Measurements from ENCODE around the gene TBC1D22A.

Gene TBC1D22A

DNA sequence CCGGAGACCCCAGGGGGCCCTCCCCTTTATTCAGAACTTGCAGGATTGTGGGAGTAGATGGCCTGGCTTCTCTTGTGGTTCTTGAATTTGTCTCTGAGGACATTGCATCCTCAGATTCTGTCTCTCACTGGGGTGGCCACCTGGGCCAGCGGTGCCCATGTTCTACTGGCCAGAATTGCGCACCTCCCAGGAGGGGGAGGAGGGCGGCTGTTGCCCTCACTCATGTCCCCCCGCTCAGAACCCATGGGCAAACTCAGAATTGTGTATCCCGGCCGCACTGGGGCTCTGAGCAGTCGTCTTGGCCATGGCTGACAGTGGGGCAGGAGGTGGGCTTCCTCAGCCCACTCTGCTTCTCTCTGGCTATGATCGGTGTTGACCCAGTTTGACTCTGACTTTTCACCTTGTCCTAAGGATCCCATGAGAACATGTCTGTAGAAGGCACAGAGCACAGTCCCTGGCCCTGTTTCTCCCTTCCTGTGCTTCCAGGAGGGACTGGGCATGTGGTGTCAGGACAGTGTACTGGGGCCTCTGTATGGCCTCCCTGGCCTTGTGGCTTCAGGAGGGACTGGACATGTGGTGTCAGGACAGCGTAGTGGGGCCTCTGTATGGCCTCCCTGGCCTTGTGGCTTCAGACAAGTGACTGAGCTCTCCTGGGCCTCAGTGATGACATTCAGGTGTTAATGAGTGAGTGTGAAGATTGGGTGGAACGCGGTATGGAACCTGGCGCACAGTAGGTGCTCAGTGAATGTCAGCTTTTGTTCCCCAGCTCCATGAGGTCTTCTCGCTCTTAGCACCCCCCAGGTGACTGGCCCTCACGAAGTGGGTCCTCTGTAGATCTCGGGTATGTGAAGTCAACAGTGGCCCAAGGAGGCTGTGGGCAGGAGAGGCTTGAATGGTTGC is 99.3 kb downstream of the TBC1D22A start:
- no peak for DNase-seq

- no peak for DNase-seq
Measured at GRCh38 chr22:46862418-46863324, 100.2 kb downstream of the TBC1D22A start.

DNA sequence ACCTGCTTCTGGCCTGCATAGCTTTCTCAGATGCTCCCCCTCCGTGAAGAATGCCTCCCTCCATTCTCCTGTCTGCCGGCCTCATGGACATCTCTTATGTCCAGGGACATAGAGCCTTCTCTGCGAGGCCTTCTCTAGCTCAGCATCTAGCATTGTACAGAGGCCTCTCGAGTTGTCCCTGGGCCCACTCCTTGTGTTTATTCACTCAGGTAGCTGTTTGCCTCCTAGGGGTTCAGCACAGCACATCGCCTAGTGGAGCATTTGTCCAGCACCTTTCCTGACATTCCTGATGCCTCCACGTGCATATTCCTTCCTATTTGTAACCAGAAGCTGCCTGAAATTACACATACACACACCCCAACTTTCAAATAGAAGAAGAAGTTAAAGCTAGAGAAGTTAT is 101.3 kb downstream of the TBC1D22A start:
- DNase-seq, result no peak

DNA sequence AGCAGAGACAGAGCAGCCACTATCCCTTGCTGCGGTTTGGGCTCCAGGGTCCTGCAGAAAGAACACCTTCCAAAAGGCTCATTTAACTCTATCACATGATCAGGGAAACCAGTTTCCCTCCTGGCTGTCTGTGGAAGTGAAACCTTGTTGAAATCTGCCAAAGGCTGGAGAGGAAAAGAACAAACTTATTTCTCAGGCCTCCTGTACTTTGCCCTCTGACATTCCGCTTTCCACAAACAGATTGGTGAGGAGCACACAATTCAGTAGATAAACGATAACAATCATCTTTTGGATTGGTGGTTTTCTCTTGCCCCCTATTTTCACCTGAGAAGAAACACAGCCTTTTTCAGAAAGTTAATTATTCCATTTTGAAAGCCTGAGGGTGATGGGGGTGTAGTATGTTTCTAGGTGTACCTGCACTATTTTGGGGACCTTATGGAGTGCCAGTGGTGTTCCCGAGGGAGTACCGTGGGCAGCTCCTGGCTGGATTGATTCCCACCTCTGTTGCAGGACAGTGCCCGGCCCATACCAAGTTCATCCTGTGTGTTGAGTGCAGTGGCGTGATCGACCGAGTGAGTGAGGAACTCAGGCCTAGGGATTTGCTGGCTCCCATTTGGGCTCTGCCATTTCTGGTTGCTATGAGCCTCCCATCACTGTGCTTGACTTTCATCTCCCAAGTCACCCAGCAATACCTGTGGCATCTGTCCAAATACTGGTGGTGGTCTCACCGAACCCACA is 102.0 kb downstream of the TBC1D22A start:
- no peak for DNase-seq

- DNase-seq, result no peak
Measured at GRCh38 chr22:46865052-46865434, 102.6 kb downstream of the TBC1D22A start.

DNA sequence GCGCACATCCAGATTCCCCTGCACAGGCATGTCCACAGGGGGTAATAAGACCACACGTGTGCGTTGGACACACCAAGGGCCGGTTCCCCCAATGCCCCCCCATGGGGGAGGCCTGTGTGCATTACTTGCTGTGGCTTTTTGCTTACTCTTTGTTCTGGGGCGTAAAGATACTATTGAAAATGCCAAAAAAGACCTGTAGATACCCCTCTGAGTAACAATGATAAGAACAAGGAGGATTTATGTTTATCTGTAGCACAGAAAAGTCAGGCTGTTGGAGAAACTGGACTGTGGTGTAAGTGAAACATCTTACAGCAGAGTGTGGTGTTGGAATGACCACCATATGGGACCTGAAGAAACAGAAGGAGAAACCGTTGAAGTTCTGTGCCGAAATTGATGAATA is 103.2 kb downstream of the TBC1D22A start:
- DNase-seq, result no peak

DNA sequence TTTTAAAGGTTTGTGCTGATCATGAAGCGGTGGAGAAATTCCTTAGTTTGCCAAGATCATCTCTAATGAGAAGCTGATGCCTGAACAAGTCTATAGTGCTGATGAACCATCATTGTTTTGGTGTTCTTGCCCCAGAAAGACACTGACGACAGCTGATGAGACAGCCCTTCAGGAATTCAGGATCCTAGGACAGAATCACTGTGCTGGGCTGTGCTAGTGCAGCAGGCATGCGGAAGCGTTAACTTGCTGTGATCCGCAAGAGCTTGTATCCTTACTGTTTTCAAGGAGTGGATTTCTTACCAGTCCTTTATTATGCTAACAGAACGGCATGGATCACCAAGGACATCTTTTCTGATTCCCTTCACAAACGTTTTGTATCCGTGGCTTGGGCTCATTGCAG is 104.1 kb downstream of the TBC1D22A start:
- DNase-seq, result no peak

GRCh38 chr22:46867106-46867505 is 104.7 kb downstream of the TBC1D22A start:
- DNase-seq, result no peak

DNA sequence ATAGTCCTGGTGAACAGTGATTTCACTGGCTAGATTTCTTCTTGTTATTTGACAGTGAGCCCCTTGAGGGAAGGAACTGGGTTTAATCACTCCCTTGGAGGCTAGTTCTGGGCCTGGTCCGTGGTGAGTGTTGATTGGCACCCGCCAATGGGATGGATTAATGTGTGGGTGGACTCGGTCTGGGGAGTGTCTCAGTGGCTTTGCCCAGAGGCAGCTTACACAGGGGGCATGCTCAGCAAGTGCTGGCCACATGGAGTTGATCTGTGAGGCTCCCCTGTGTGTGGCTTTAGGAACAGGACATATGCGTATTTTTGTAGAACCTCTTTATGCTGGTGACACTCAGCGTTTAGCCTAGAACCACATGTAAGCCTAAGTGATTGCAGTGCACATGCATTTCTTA is 106.9 kb downstream of the TBC1D22A start:
- no peak for DNase-seq

GRCh38 chr22:46869831-46870441 is 107.5 kb downstream of the TBC1D22A start:
- DNase-seq, result no peak

DNA sequence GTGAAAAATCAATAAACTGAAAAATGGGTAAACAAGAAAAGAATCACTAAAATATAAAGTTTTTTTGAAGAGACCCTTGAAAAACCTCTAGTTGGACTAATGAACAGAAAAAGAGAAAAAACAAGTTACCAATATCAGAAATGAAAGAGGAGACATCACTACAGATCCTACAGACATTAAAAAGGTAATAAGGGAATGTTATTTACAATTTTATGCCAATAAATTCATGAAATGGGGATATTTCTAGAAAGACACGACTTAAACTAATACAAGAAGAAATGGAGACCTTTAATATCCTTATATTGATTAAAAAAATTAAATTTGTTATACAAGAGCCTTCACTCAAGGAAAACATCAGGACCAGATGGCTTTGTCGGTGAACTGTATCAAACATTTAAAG is 109.4 kb downstream of the TBC1D22A start:
- DNase-seq, result no peak

- no peak for DNase-seq
Measured at GRCh38 chr22:46875089-46875488, 112.6 kb downstream of the TBC1D22A start.

- DNase-seq, result no peak
Measured at GRCh38 chr22:46876357-46876934, 114.0 kb downstream of the TBC1D22A start.

DNA sequence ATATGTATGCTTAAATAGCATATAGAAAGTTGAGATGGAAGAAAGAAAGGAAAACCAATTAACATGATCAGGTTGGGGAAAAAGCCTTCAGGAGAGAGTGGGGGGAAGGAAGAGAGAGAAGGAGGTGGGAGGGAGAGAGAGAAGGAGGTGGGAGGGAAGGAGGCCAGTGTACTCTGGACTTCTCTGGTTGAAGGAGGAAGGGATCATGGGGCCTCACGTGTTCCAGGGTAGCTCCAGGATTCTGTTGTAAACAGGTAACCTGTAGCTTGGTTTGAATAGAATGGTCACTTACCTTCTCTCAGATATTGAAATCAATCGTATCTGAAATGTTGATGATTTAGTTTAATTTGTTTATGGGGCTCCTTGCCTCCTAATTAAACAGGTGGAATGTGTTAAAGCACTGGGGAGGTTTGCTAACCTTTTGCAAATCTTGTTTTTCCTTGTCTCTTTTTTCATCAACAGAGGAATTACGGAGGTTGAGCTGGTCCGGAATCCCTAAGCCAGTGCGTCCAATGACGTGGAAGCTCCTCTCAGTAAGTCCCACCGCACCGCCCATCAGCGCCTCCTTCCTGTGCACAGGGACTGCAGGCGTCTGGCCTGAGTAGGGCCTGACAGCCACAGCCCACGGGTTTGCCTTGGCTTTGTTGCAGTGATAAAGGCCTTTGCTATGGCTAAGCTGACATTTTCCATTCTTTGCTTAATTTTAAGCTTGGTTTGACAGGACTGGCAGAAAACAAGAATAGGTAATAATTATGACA is 115.9 kb downstream of the TBC1D22A start:
- no peak for DNase-seq

GRCh38 chr22:46879083-46879482 is 116.6 kb downstream of the TBC1D22A start:
- DNase-seq, result no peak

DNA sequence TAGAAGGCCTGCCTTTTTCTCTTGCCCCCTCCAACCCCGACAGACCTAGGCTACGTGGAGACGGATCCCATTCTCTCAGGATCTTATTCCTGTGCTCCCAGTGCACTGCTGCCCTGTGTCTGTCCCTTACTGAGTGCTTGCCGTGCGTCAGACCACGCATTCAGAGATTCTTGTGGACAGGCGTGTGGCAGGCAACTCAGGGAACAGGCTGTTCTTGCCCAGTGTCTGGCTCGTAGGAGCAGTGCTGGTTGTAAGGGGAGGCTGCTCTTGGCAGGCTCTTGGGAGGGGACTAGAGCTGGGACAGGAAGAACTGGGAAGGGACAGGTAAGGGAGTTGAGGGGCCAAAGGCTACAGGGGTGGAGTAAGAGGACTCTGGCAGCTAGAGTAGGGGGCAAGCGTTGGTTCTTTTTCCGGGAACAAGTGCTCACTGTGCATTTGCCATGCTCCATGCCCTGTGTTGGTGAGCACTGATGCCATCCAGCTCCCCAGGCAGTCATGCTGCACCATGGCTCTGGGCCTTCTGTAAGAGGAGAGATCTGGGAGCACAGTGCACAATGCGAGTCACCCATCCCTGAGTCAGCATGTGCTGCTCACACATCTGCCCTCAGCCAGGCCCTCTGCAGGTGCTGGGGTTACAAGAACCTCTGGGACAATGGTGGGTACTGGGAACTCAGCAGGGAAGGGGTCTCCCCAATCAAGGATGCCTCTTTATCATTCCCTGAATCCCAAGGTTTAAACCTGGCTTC is 119.1 kb downstream of the TBC1D22A start:
- DNase-seq, result no peak

- no peak for DNase-seq
Measured at GRCh38 chr22:46883092-46883910, 120.9 kb downstream of the TBC1D22A start.

DNA sequence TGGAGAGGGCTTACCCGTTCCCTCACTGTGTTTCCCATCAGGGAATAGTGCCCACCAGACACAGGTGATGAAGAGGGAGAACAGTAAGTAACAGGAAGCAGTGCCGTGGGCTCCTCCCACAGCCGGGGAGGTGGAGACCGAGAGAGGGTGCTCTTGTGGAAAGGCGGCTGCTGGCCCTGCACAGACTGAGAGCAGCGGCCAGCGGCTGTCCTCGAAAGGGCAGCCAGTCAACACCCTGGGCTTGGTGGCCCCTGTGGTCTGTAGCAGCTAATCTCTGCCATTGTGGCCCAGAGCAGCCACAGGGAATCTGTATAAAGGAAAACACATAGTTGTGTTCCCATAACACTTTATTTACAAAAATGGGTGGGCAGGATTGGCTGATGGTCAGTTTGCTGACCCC is 121.9 kb downstream of the TBC1D22A start:
- DNase-seq, result no peak

DNA sequence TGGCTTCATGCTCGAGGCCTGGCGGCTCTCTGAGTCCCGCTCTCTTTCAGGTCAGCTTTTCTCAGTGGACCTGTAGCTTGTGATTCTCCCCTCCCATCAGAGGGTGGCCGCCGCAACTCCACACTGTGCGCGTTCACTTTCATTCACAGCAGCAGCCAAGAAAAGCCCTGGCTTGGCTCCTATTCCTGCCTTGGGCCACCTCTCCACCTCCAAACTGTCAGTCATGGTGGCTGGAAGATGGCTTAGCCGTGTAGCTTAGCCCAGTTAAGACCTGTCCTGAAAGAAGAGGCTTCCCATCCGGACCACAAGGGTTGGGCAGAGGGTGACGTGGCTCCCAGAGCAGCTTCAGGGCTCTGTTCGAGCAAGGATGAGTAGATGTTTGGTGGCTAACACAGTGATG is 125.5 kb downstream of the TBC1D22A start:
- no peak for DNase-seq

DNA sequence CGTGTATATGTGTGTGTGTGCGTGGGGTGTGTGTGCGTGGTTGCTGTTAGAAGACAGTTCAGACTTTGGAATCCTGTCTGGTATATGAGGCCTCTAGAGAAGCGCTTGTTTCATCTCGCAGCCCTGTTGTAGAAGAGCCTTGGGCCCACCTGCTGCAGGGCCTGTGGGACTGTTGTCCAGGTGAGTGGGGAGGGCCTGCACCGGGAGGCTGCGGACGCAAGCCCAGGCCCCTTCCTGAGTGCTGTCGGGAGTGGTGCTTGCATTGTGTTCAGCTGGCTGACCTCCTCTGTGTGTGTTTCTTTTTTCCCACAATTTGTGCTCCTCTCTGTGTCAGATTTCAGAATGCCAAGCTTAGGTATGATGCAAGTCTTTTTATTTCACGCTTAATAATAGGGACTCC is 128.4 kb downstream of the TBC1D22A start:
- DNase-seq, result no peak

All from CD4-positive, alpha-beta T cell treated with Interferon alpha-2 for 1 hour (primary cell).